Renal pelvis (tissue), 12 donors: Measurements from ENCODE around the gene TNFAIP1. TPM values are rescaled to one million over a fixed set of nuclear protein-coding genes. Genes with fewer than 3 reads are reported as not detected.
A peak's percentile ranks its signal among the peaks of the same experiment; 100 is the strongest.
"Not testable (repeated sequence)": the region's sequence is repeated elsewhere in the genome, so short reads cannot be mapped to it uniquely, and the experiment has no call there.

Source experiments
- DNase-seq: peaks from one replicate; pipeline ENCODE4 v3.0.0-alpha.2; 2013
- long read RNA-seq, 16 experiments: transcript quantifications; one replicate each; lab custom pipeline, GENCODE V29; 2026
- polyA plus RNA-seq, 3 donors: library from polyadenylated mRNA; unstranded; fragments of 120-200 nt; gene quantifications; one replicate each; pipeline ENCODE4 v1.2.1, GENCODE V29; 2013; ENCODE audit not compliant: insufficient read length in 3 of 3

The TNFAIP1 gene
- polyA plus RNA-seq = 10 to 100 TPM; 40.7 to 44.6 (median 44.5) TPM
- long read RNA-seq, donor 1, transcript TNFAIP1-201 (7 exons, 3,627 nt) = major isoform, 10 of 10 reads
- long read RNA-seq, donor 1, partial matches to known transcripts = 0 of 10 reads
- long read RNA-seq, donor 1, other reads (novel, unspliced or antisense) = 0 of 10 reads
- long read RNA-seq, donor 2, transcript TNFAIP1-201 (7 exons, 3,627 nt) = major isoform, 21 of 235 reads
- long read RNA-seq, donor 2, partial matches to known transcripts = 118 of 235 reads
- long read RNA-seq, donor 2, other reads (novel, unspliced or antisense) = 96 of 235 reads
- long read RNA-seq, donor 3, transcript TNFAIP1-201 (7 exons, 3,627 nt) = major isoform, 6 of 6 reads
- long read RNA-seq, donor 3, partial matches to known transcripts = 0 of 6 reads
- long read RNA-seq, donor 3, other reads (novel, unspliced or antisense) = 0 of 6 reads
- long read RNA-seq, donor 4, transcript TNFAIP1-201 (7 exons, 3,627 nt) = major isoform, 11 of 63 reads
- long read RNA-seq, donor 4, partial matches to known transcripts = 10 of 63 reads
- long read RNA-seq, donor 4, other reads (novel, unspliced or antisense) = 42 of 63 reads
- long read RNA-seq, donor 5, transcript TNFAIP1-201 (7 exons, 3,627 nt) = major isoform, 5 of 5 reads
- long read RNA-seq, donor 5, partial matches to known transcripts = 0 of 5 reads
- long read RNA-seq, donor 5, other reads (novel, unspliced or antisense) = 0 of 5 reads
- long read RNA-seq, donor 6, partial matches to known transcripts = 12 of 57 reads
- long read RNA-seq, donor 6, other reads (novel, unspliced or antisense) = 42 of 57 reads
- long read RNA-seq, donor 7, transcript TNFAIP1-201 (7 exons, 3,627 nt) = major isoform, 16 of 47 reads
- long read RNA-seq, donor 7, partial matches to known transcripts = 22 of 47 reads
- long read RNA-seq, donor 7, other reads (novel, unspliced or antisense) = 9 of 47 reads
- long read RNA-seq, donor 8, partial matches to known transcripts = 0 of 2 reads
- long read RNA-seq, donor 8, other reads (novel, unspliced or antisense) = 0 of 2 reads
- long read RNA-seq, donor 9, transcript TNFAIP1-201 (7 exons, 3,627 nt) = major isoform, 9 of 222 reads
- long read RNA-seq, donor 9, partial matches to known transcripts = 213 of 222 reads
- long read RNA-seq, donor 9, other reads (novel, unspliced or antisense) = 0 of 222 reads
- long read RNA-seq, donor 10, transcript TNFAIP1-201 (7 exons, 3,627 nt) = major isoform, 5 of 92 reads
- long read RNA-seq, donor 10, partial matches to known transcripts = 49 of 92 reads
- long read RNA-seq, donor 10, other reads (novel, unspliced or antisense) = 37 of 92 reads
- long read RNA-seq, donor 11, transcript TNFAIP1-201 (7 exons, 3,627 nt) = major isoform, 9 of 9 reads
- long read RNA-seq, donor 11, partial matches to known transcripts = 0 of 9 reads
- long read RNA-seq, donor 11, other reads (novel, unspliced or antisense) = 0 of 9 reads
- long read RNA-seq, donor 12, transcript TNFAIP1-201 (7 exons, 3,627 nt) = major isoform, 16 of 101 reads
- long read RNA-seq, donor 12, partial matches to known transcripts = 85 of 101 reads
- long read RNA-seq, donor 12, other reads (novel, unspliced or antisense) = 0 of 101 reads
- long read RNA-seq, donor 13, transcript TNFAIP1-201 (7 exons, 3,627 nt) = major isoform, 9 of 31 reads
- long read RNA-seq, donor 13, partial matches to known transcripts = 5 of 31 reads
- long read RNA-seq, donor 13, other reads (novel, unspliced or antisense) = 16 of 31 reads
- long read RNA-seq, donor 14 = 0 reads
- long read RNA-seq, donor 15 = 0 reads
- long read RNA-seq, donor 16, transcript TNFAIP1-201 (7 exons, 3,627 nt) = major isoform, 11 of 48 reads
- long read RNA-seq, donor 16, partial matches to known transcripts = 0 of 48 reads
- long read RNA-seq, donor 16, other reads (novel, unspliced or antisense) = 36 of 48 reads

GRCh38 chr17:28335201-28335958 is at the start of gene TNFAIP1, which contains the start of gene IFT20:
Gene TNFAIP1 (plus strand): TSS chr17:28335761. CDS start chr17:28339522, 3,761 bp downstream.
Gene IFT20 (minus strand): TSS chr17:28335472. CDS start chr17:28331985, 3,487 bp downstream.
- DNase-seq = peak; percentile 100

GRCh38 chr17:28285965-28286364 is 49.6 kb upstream of the TNFAIP1 start:
- DNase-seq = no peak

- DNase-seq = no peak
These were observed 44.9 kb upstream of the TNFAIP1 start for GRCh38 chr17:28290703-28291102.

- no peak for DNase-seq
These were observed 43.7 kb upstream of the TNFAIP1 start for GRCh38 chr17:28291780-28292330.

- not testable (repeated sequence) for DNase-seq
These were observed 42.7 kb upstream of the TNFAIP1 start for GRCh38 chr17:28292878-28293277.

- no peak for DNase-seq
These were observed 41.6 kb upstream of the TNFAIP1 start for GRCh38 chr17:28293994-28294393.

- no peak for DNase-seq
These were observed 39.6 kb upstream of the TNFAIP1 start for GRCh38 chr17:28295677-28296578.

GRCh38 chr17:28298449-28298848 is 37.1 kb upstream of the TNFAIP1 start:
- DNase-seq = no peak

- DNase-seq = no peak
These were observed 28.6 kb upstream of the TNFAIP1 start for GRCh38 chr17:28306954-28307401.

- DNase-seq = no peak
These were observed 21.7 kb upstream of the TNFAIP1 start for GRCh38 chr17:28313841-28314240.

- no peak for DNase-seq
These were observed 19.5 kb upstream of the TNFAIP1 start for GRCh38 chr17:28315846-28316705.

- no peak for DNase-seq
These were observed 18.2 kb upstream of the TNFAIP1 start for GRCh38 chr17:28317099-28317965.

GRCh38 chr17:28317966-28318758 is 17.4 kb upstream of the TNFAIP1 start:
- no peak for DNase-seq

- peak; percentile 95 for DNase-seq
These were observed 16.6 kb upstream of the TNFAIP1 start, which contains the start of gene TMEM97 for GRCh38 chr17:28318759-28319597. Gene TMEM97 (plus strand): TSS chr17:28319200. CDS start chr17:28319240, 40 bp downstream.
